GM08714 (cell line): ENCODE data around the gene CBFA2T3.

ENCODE experiments used
- H3K4me3 ChIP-seq: fragments of 200-500 bp; sonication (Bioruptor generic); 2 replicates; pipeline ENCODE4 v1.5.1; 2014; ENCODE audit warnings: mild to moderate bottlenecking, low read length, inconsistent platforms
- ZNF274 ChIP-seq: IDR thresholded peaks from 2 replicates; pipeline ENCODE4 v1.6.1; 2012; ENCODE audit warnings: mild to moderate bottlenecking, low read depth, low read length

The CBFA2T3 gene

DNA sequence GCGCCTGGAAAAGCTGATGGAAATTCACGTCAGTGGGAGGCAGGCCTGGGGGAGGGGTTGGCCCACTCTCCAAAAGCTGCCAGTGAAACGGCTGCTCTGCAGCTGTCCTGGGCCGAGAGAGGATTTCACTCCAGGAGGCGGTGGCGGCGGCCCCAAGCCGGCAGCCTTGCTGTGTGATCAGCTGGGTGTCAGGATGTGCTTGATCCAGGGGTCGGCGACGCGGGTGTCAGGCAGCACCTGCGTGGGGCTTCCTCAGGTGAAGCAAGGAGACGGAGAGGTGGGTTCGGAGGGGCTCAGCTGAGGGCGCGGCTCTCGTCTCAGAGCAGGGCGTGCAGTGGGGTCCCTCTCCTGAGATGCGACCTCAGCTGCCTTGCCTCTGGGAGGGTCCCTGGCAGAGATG lies 7.0 kb downstream of the CBFA2T3 start:
- no peak for TF ChIP-seq ZNF274
- no peak overlapping the region for H3K4me3 ChIP-seq

DNA sequence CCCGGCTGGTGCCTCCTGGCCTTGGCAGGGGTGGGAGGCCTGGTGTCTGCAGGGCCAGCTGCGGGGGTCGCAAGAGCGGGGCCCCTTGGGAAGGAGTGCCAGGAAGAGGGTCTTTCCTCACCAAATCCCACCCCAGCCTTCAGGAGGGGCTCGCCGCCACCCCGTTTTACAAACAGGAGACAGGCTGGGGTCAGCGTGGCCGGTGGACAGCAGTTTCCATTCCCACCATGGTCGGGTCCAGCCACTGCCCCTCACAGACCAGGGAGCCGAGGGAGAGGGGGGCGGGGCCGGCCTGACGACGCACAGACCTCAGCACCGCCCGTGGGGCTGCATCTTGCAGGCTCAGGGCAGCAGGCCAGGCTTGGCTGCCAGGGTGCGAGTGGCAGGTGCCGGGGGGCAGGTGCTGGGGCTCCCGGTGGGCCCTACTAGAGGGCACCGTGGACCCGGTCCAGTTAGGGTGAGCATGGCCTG lies 7.6 kb downstream of the CBFA2T3 start:
- no peak for TF ChIP-seq ZNF274
- no peak overlapping the region; the same call in 1 of the 2 replicates for H3K4me3 ChIP-seq

- peak overlapping the region; percentile 15; the same call in 1 of the 2 replicates for H3K4me3 ChIP-seq
- TF ChIP-seq ZNF274 = no peak
Measured at GRCh38 chr16:88968589-88969280, 8.3 kb downstream of the CBFA2T3 start.

- H3K4me3 ChIP-seq = no peak overlapping the region; the same call in 1 of the 2 replicates
- no peak for TF ChIP-seq ZNF274
Measured at GRCh38 chr16:88967830-88968588, 9.0 kb downstream of the CBFA2T3 start.

DNA sequence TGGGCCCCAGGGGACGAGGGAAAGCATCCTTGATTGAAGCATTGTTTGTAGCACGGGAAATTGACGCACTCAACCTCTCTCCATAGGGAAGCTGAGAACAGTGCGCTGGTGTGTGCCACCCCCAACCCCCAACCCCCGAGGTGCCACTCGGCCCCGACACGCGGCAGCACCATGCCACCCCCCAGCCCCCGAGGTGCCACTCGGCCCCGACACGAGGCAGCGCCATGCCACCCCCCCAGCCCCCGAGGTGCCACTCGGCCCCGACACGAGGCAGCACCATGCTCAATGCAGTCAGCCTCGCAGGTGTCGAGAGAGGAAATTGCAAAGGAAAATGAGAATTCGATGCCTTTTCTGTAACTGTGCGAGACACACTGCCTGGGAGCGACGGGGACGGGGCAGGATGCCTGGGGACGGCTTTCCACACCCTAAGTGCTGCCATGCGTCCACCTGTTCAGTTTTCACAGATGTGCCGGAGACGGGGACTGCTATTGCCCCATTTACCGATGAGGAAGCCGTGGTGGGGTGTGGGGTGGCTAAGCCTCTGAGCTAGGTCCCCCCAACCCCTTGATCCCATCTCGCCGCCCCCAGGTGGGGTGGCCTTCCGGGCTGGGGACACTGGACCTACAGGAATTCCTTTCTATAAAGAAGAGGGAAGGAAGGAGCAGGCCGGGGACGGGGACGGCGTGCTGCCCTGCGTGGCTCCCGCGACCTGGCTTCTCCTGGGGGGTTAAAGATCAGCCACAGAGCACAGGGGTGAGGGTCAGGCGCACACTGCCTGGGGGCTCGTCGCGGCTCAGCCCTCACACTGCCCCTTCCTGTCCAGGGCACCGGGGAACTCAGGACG lies 9.8 kb downstream of the CBFA2T3 start:
- TF ChIP-seq ZNF274 = no peak
- no peak overlapping the region; the same call in 1 of the 2 replicates for H3K4me3 ChIP-seq

DNA sequence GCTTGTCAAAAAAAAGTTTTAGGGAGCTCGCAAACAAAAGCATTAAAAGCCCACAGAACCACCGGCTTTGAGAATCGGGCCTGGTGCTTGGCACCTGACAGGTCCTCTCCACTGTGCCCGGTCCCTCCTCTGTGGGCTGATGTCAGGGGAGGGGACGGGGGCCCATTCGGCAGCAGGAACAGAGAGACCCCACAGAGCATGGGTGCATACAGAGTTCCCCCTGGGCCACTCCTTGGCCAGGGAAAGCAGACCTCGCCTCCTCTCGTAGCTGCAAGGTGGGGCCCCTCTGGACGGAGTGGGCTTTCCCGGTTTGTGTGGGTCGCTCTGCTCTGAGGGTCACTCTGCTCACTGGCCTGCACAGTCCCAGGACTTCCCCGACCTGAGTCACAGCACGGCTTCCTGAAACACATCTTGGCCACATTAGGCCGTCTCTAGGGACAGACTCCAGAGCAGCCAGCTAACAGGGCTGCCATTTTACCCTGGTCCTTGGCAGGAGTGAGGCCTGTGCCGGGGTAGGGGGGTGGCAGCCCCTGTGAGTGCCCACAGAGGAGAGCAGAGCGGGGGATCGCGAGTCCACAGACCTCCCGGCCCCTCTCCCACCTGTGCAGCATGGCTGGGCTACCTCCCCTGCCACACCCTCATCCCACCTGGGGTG lies 11.1 kb downstream of the CBFA2T3 start:
- H3K4me3 ChIP-seq = no peak overlapping the region
- TF ChIP-seq ZNF274 = no peak

DNA sequence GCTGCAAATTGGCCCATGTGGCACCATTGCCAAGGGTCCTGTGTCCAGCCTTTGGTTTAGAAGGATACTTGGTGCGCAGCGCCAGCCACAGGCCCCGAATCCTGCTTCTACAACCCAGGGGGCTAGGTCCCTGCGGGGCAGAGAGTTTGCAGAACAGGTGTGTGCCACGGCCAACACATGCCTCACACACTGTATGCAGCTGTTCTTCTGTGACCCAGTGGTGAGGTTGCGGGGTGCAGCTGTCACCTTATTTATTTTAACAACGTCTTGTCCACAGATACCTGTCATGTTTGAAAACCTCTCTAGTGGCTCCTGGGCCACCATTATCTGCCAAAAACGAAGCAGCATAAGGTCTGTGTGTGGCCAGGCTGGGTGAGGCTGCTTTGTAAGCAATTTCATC lies 11.6 kb downstream of the CBFA2T3 start:
- no peak overlapping the region for H3K4me3 ChIP-seq
- TF ChIP-seq ZNF274 = no peak

- H3K4me3 ChIP-seq = no peak overlapping the region
- no peak for TF ChIP-seq ZNF274
Measured at GRCh38 chr16:88964636-88965035, 12.4 kb downstream of the CBFA2T3 start.

DNA sequence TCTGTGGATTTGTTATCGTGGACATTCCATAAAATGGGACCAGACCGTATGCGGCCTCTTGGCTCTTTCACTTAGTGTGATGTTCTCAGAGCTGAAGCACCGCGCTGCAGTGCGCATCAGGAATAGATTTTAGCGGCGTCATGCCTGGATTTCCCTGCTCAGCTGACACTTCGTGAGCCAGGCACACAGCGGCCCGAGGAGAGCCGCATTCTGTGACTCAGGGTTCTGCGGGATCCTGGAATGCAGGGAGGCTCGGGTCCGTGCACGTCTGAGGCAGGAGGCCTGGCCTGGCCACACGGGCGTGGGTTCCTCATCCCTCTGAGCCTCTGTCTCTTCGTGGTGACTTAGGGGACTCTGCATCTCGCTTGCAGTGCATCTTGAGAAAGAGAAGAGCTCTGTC lies 13.4 kb downstream of the CBFA2T3 start:
- TF ChIP-seq ZNF274 = no peak
- H3K4me3 ChIP-seq = no peak overlapping the region

GRCh38 chr16:88962478-88963152 lies 14.4 kb downstream of the CBFA2T3 start:
- H3K4me3 ChIP-seq = no peak overlapping the region
- no peak for TF ChIP-seq ZNF274

GRCh38 chr16:88961011-88961410 lies 16.0 kb downstream of the CBFA2T3 start:
- H3K4me3 ChIP-seq = no peak overlapping the region
- no peak for TF ChIP-seq ZNF274

- no peak overlapping the region for H3K4me3 ChIP-seq
- TF ChIP-seq ZNF274 = no peak
Measured at GRCh38 chr16:88960516-88960915, 16.5 kb downstream of the CBFA2T3 start.

GRCh38 chr16:88959022-88959421 lies 18.0 kb downstream of the CBFA2T3 start:
- no peak overlapping the region for H3K4me3 ChIP-seq
- TF ChIP-seq ZNF274 = no peak
